HEK293 (cell line): ENCODE measurements around the gene CDC37L1.
A peak's percentile ranks its signal among the peaks of the same experiment; 100 is the strongest.

Source experiments
- CTCF ChIP-seq: fragments of 450-650 bp; formaldehyde crosslinking; IDR thresholded peaks from 2 replicates; pipeline ENCODE4 v1.5.1; 2016; ENCODE audit warnings: missing biosample characterization, missing genetic modification characterization
- PATZ1 ChIP-seq: fragments of 450-650 bp; formaldehyde crosslinking; IDR thresholded peaks from 2 replicates; pipeline ENCODE4 v1.5.1; 2016; ENCODE audit warnings: missing biosample characterization, missing genetic modification characterization
- PRDM10 ChIP-seq: fragments of 450-650 bp; formaldehyde crosslinking; IDR thresholded peaks from 2 replicates; pipeline ENCODE4 v1.5.1; 2016; ENCODE audit warnings: missing biosample characterization, missing genetic modification characterization
- REST ChIP-seq: fragments of 450-650 bp; formaldehyde crosslinking; IDR thresholded peaks from 2 replicates; pipeline ENCODE4 v1.5.1; 2016; ENCODE audit warnings: missing biosample characterization, missing genetic modification characterization
- SCRT1 ChIP-seq: fragments of 450-650 bp; formaldehyde crosslinking; IDR thresholded peaks from 2 replicates; pipeline ENCODE4 v1.5.1; 2016; ENCODE audit warnings: missing biosample characterization, missing genetic modification characterization, borderline replicate concordance
- YY1 ChIP-seq: fragments of 450-650 bp; formaldehyde crosslinking; IDR thresholded peaks from 2 replicates; pipeline ENCODE4 v1.5.1; 2018; ENCODE audit warnings: missing biosample characterization, missing genetic modification characterization
- ZNF140 ChIP-seq: fragments of 450-650 bp; formaldehyde crosslinking; IDR thresholded peaks from 2 replicates; pipeline ENCODE4 v1.5.1; 2016; ENCODE audit warnings: missing biosample characterization, missing genetic modification characterization
- ZNF394 ChIP-seq: fragments of 450-650 bp; formaldehyde crosslinking; IDR thresholded peaks from 2 replicates; pipeline ENCODE4 v1.5.1; 2016; ENCODE audit warnings: missing biosample characterization, missing genetic modification characterization, mild to moderate bottlenecking, moderate library complexity, borderline replicate concordance
- ZNF423 ChIP-seq: fragments of 450-650 bp; formaldehyde crosslinking; IDR thresholded peaks from 2 replicates; pipeline ENCODE4 v1.5.1; 2016; ENCODE audit warnings: missing biosample characterization, missing genetic modification characterization
- ZNF48 ChIP-seq: fragments of 450-650 bp; formaldehyde crosslinking; IDR thresholded peaks from 2 replicates; pipeline ENCODE4 v1.5.1; 2016; ENCODE audit warnings: missing biosample characterization, missing genetic modification characterization
- ZNF530 ChIP-seq: fragments of 450-650 bp; formaldehyde crosslinking; IDR thresholded peaks from 2 replicates; pipeline ENCODE4 v1.5.1; 2016; ENCODE audit warnings: low read depth, missing biosample characterization, missing genetic modification characterization
- ZNF670 ChIP-seq: fragments of 450-650 bp; formaldehyde crosslinking; IDR thresholded peaks from 2 replicates; pipeline ENCODE4 v1.5.1; 2016; ENCODE audit warnings: missing biosample characterization, missing genetic modification characterization, low read depth
- ZNF768 ChIP-seq: fragments of 450-650 bp; formaldehyde crosslinking; IDR thresholded peaks from 2 replicates; pipeline ENCODE4 v1.5.1; 2018; ENCODE audit warnings: missing biosample characterization, mild to moderate bottlenecking, missing genetic modification characterization

- TF ChIP-seq SCRT1 (tag by site-specific recombination) (no peak), CTCF (tag by site-specific recombination) (no peak), PATZ1 (no peak), ZNF423 (no peak), REST (tag by site-specific recombination) (no peak), ZNF670 (tag by site-specific recombination) (no peak), PRDM10 (tag by site-specific recombination) (peak; percentile 38), ZNF140 (no peak), ZNF394 (tag by site-specific recombination) (no peak), YY1 (no peak), ZNF48 (no peak), ZNF530 (no peak), ZNF768 (tag by site-specific recombination) (no peak)
Measured at GRCh38 chr9:4674783-4675182, 4.6 kb upstream of the CDC37L1 start.
